SK-N-MC (cell line): Measurements from ENCODE around the gene FBXO9.

Experiments used
- DNase-seq: peaks from one replicate; pipeline ENCODE4 v3.0.0-alpha.2; 2011; ENCODE audit warnings: low read depth, low spot score
- H3K27ac ChIP-seq: fragments of 200-600 bp; sonication (generic); 2 replicates; pipeline ENCODE4 v1.5.1; 2016; ENCODE audit warnings: mixed run types
- H3K36me3 ChIP-seq: fragments of 200-600 bp; sonication (generic); 2 replicates; pipeline ENCODE4 v1.6.1; 2017; ENCODE audit warnings: antibody characterized with exemption, low read length, mixed read lengths; ENCODE audit not compliant: insufficient read depth
- H3K4me3 ChIP-seq: fragments of 200-600 bp; sonication (generic); 2 replicates; pipeline ENCODE4 v1.5.1; 2016
- H3K9ac ChIP-seq: fragments of 200-600 bp; sonication (generic); 2 replicates; pipeline ENCODE4 v1.8.0; 2017; ENCODE audit warnings: mixed run types, mixed read lengths; ENCODE audit not compliant: insufficient read length
- H3K9me3 ChIP-seq: fragments of 200-600 bp; sonication (generic); 2 replicates; pipeline ENCODE4 v1.6.1; 2017; ENCODE audit warnings: low read depth, mild to moderate bottlenecking, antibody characterized with exemption, low read length, moderate library complexity, mixed read lengths
- EZH2 ChIP-seq: fragments of 200-600 bp; sonication (generic); IDR thresholded peaks from one replicate; pipeline ENCODE4 v1.6.1; 2017; ENCODE audit warnings: antibody characterized with exemption
- FOXP2 ChIP-seq: optimal IDR thresholded peaks from 2 replicates; pipeline ENCODE3; 2011; ENCODE audit warnings: mild to moderate bottlenecking, moderate library complexity; ENCODE audit not compliant: insufficient read depth; ENCODE audit errors: extremely low read length, control extremely low read depth
- POLR2AphosphoS5 ChIP-seq: IDR thresholded peaks from 2 replicates; pipeline ENCODE4 v1.6.1; 2012; ENCODE audit warnings: mild to moderate bottlenecking, low read depth, low read length, borderline replicate concordance

FBXO9 gene

GRCh38 chr6:53142810-53143209 lies 77.6 kb downstream of the FBXO9 start:
- no peak overlapping the region for H3K27ac ChIP-seq
- no peak overlapping the region for H3K9ac ChIP-seq
- no peaks in the 10 kb centered on the region for H3K9me3 ChIP-seq
- no peak overlapping the region for H3K4me3 ChIP-seq
- TF ChIP-seq FOXP2 (no peak), EZH2 (no peak), POLR2AphosphoS5 (no peak)
- no peak for DNase-seq
- H3K36me3 ChIP-seq: no peaks in the 10 kb centered on the region

DNA sequence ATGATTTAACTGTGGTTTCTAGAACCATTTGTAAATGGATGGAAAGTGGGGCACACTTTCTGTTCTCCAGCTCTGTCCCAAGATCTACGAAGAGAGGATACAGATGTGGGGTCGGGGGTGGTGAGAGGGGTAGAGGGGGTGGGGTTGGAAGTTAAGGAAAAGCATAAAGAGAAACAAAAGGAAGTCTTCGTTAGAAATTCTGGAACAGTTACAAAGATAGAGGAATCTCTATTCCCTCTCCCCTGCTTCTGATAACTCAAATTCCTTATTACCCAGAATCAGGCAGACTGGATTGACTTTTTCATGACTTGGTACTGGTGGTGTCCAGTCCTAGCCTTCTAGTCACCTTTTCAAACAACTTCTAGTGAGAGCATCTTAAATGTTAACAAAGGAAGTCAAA lies 78.5 kb downstream of the FBXO9 start:
- TF ChIP-seq POLR2AphosphoS5 (no peak), FOXP2 (no peak), EZH2 (no peak)
- H3K4me3 ChIP-seq: no peak overlapping the region
- no peak for DNase-seq
- no peak overlapping the region for H3K9ac ChIP-seq
- H3K36me3 ChIP-seq: no peaks in the 10 kb centered on the region
- no peak overlapping the region for H3K27ac ChIP-seq
- no peaks in the 10 kb centered on the region for H3K9me3 ChIP-seq

GRCh38 chr6:53144802-53145201 lies 79.6 kb downstream of the FBXO9 start:
- H3K4me3 ChIP-seq: no peak overlapping the region
- no peak for DNase-seq
- no peak for TF ChIP-seq FOXP2
- H3K36me3 ChIP-seq: no peaks in the 10 kb centered on the region
- no peak overlapping the region for H3K27ac ChIP-seq
- H3K9ac ChIP-seq: no peak overlapping the region
- no peaks in the 10 kb centered on the region for H3K9me3 ChIP-seq

DNA sequence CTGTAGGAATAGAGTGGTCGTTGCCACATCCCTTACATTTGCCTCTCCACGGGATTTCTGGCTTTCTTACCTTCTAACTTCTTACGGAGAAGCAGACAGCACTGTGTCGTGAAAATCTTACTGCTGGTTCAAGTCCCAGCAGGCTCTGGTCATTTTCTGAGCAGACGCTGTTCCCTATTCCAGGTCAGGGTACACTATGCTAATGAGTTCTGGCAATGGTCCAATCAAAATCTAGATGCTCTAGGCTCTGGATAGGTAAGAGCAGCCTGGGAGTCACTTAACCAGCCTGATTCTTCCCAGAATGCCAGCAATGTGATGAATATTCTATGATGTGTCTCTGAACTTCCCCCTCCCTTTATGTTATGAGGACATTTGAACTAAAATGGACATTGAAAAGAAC lies 83.5 kb downstream of the FBXO9 start, which contains the start of gene GCM1:
TSS of gene GCM1 (minus strand) at position 158 of the 400 bp plus-strand sequence. CDS start 3,209 bp downstream, outside the sequence.
- TF ChIP-seq FOXP2 (no peak), EZH2 (no peak), POLR2AphosphoS5 (no peak)

More for the DNA sequence above, 83.5 kb downstream of the FBXO9 start, which contains the start of gene GCM1:
- no peak within 1 kb of the TSS for H3K9ac ChIP-seq
- no peak within 1 kb of the TSS for H3K4me3 ChIP-seq
- H3K27ac ChIP-seq: no peak within 1 kb of the TSS
- no peaks in the 10 kb centered on the region for H3K9me3 ChIP-seq
- H3K36me3 ChIP-seq: no peaks in the 10 kb centered on the region
- DNase-seq: no peak
